Measurements from ENCODE around the gene MTHFR.

DNA sequence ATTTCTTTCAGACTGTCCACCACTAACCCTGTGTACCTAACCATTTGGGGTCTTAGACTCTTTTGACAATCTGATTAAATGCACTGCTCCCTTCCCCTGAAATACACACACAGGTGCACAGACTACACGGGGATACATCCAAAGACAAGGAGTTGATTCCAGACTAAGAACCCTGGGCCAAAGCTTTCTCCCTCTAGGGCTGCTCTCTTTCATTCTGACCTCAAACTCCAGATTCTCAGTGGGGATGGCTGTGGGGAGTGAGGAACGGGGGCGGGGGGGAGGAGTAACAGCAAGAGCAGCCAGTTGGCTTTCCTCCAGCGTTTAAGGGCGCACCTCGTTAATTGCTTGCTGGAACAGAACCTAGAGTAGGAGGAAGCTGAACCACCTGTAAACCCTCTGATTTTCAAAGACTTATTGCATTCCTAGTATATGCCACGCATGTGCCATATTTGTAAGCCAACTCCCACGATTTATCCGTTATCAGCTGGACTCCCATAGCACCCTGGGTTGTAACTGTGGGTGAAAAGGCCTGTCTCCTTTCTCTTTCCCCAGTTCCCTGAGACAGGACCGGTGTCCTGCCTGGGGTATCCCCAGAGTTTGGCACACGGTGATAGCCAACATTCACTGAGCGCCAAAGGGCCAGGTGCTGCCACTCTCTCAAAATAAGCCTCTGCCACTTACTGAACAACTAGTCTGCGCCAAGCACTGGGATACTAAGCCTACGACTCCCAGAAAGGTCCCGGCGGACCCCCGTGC lies 920 bp downstream of the MTHFR start:
- TF ChIP-seq POLR2A (IDR thresholded peaks at IDR 0.05) (no peak), EP300 (IDR thresholded peaks at IDR 0.05) (no peak)

All from suprapubic skin (tissue), 2 donors.